ENCODE measurements around the gene C1QTNF4.

GRCh38 chr11:47593492-47593933, 698 bp downstream of the C1QTNF4 start:
- TF ChIP-seq CTCF (IDR thresholded peaks at IDR 0.05; ENCODE audit: insufficient read depth, low read length), result no peak
- TF ChIP-seq REST (IDR thresholded peaks at IDR 0.05; ENCODE audit: insufficient replicate concordance, low read depth), result no peak
- no peak for TF ChIP-seq POLR2AphosphoS5 (IDR thresholded peaks at IDR 0.05; ENCODE audit: low read depth)
